Measurements from ENCODE around the gene CFAP73.

Gene CFAP73

DNA sequence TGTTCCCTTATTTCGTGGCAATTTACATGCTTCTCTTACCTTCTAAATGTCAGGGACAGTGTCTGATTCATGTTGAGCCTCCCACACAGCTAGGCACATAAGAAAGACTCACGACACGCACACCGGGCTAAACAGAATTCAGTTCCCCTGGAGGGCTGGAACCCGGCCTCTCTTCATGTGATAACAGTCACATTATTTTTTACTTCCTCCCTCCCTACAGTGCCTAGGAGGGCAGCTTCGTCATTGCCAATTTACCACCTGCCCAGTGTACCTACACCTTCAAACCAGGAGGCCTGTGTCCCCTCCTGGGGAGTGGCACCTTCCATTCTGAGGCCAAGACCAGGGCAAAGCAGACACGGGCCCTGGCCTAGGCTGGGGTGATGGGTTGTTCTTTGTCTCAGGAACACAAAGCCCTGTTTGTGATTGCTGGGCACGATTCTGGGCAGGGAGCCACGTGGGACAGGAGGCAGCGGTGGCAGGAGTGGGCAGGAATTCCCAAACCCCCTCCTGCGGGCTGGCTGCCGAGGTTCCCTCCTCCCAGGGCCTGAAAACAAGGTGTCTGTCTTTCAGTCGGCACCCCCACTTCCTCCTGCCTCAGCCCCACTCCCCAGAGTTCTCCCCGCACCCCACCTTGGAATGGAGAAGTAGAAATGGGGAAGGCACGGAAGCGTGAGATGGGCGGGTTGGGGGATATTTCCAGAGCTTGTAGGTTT, 7.2 kb upstream of the CFAP73 start:
- DNase-seq (ENCODE audit: low spot score): no peak

- DNase-seq (ENCODE audit: low spot score): no peak
These were observed 6.6 kb upstream of the CFAP73 start for GRCh38 chr12:113142886-113143332.

DNA sequence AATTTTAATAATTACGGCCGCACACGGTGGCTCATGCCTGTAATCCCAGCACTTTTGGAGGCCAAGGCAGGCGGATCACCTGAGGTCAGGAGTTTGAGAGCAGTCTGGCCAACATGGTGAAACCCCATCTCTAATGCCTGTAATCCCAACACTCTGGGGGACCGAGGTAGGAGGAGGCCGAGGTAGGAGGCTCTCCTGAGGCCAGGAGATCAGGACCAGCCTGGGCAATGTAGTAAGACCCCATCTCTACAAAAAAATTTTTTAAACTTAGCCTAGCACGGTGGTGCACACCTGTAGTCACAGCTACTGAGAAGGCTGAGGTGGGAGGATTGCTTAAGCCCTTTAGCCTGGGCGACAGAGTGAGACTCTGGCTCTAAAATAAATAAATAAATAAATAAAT, 5.6 kb upstream of the CFAP73 start:
- DNase-seq (ENCODE audit: low spot score): no peak

GRCh38 chr12:113144806-113145205, 4.7 kb upstream of the CFAP73 start:
- no peak for DNase-seq (ENCODE audit: low spot score)

GRCh38 chr12:113145720-113146551, 3.6 kb upstream of the CFAP73 start:
- no peak for DNase-seq (ENCODE audit: low spot score)

GRCh38 chr12:113146999-113147398, 2.5 kb upstream of the CFAP73 start:
- no peak for DNase-seq (ENCODE audit: low spot score)

DNA sequence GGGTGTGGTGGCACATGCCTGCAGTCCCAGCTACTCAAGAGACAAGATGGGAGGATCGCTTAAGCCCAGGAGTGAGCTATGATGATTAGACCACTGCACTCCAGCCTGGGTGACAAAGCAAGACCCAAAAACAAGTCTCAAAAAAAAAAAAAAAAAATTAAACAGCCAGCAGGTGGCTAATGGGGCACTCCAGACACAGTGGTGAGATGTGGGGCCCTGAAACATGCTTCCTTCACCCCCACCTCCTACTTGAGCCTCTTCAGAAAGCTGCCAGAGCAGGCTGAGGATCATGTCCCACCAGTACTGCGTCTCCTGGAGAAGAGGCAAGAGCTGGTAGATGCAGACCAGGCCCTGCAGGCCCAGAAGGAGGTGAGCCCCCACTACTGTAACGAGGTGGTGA, 2.1 kb downstream of the CFAP73 start:
- DNase-seq (ENCODE audit: low spot score): no peak

GRCh38 chr12:113152196-113152834, 2.8 kb downstream of the CFAP73 start:
- DNase-seq (ENCODE audit: low spot score): peak; percentile 40

DNA sequence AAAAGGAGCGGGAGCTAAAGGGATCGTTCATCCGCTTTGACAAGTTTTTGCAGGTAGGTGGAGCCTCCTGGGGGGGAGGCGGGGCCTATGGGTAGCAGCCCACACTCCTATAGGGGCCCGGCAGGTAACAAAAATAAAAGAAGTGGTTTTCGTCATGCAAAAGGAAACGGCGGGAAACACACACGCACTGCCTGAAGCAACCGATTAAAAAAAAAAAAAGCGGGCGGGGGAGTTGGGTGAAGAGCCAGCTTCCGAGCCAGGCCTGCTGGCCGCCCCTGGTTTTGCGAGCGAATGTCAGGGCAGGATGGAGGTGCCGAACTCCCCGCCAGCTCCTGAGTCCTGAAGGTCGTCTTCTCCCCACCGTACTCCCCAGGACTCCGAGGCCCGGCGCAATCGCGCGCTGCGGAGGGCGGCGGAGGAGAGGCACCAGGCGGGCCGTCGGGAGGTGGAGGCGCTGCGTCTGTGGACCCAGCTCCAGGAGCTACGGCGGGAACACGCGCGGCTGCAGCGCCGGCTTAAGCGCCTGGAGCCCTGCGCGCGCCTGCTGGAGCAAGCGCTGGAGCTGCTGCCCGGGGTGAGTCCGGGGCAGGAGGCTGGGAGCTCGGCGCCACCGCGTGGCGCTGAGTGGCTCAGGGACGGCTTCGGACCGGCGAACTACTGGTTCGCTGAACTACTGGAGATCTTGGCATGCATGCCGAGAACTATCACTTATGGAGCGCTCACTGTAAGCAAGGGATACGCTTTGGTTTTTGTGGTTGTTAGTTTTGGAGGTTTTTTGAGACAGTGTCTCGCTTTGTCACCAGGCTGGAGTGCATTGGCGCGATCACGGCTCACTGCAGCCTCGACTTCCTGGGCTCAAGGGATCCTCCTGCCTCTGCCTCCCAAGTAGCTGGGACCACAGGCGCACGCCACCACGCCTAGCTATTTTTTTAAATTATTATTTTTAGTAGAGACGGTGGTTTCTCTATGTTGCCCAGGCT, 3.6 kb downstream of the CFAP73 start:
- DNase-seq (ENCODE audit: low spot score): peak; percentile 88

DNA sequence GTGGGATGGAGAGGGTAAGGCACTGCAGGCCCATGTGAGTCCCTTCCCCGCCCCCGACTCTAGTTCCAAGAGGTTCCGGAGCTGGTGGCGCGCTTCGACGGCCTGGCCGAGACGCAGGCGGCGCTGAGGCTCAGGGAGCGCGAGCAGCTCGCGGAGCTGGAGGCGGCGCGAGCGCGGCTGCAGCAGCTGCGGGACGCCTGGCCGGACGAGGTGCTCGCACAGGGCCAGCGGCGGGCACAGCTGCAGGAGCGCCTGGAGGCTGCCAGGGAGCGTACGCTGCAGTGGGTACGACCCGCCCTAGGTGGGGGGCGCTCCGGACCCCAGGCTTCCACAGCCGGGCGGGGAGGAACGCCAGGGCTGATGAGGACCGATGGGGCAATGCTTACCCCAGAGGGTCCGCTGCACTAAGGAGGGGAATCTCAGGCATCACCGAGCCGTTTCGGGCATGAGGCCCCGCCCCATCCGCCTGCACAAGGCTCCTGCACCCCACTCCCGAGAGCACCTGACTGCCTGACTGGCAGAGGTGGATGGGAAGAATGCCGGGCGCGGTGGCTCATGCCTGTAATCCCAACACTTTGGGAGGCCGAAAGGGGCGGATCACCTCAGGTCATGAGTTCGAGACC, 4.9 kb downstream of the CFAP73 start:
- peak; percentile 62 for DNase-seq (ENCODE audit: low spot score)

GRCh38 chr12:113155060-113155459, 5.5 kb downstream of the CFAP73 start:
- DNase-seq (ENCODE audit: low spot score): no peak

- DNase-seq (ENCODE audit: low spot score): no peak
These were observed 6.1 kb downstream of the CFAP73 start for GRCh38 chr12:113155646-113156045.

- no peak for DNase-seq (ENCODE audit: low spot score)
These were observed 7.8 kb downstream of the CFAP73 start for GRCh38 chr12:113157218-113157859.

GRCh38 chr12:113158439-113159203, 9.1 kb downstream of the CFAP73 start:
- DNase-seq (ENCODE audit: low spot score): no peak

GRCh38 chr12:113159937-113160336, 10.4 kb downstream of the CFAP73 start:
- DNase-seq (ENCODE audit: low spot score): no peak

DNA sequence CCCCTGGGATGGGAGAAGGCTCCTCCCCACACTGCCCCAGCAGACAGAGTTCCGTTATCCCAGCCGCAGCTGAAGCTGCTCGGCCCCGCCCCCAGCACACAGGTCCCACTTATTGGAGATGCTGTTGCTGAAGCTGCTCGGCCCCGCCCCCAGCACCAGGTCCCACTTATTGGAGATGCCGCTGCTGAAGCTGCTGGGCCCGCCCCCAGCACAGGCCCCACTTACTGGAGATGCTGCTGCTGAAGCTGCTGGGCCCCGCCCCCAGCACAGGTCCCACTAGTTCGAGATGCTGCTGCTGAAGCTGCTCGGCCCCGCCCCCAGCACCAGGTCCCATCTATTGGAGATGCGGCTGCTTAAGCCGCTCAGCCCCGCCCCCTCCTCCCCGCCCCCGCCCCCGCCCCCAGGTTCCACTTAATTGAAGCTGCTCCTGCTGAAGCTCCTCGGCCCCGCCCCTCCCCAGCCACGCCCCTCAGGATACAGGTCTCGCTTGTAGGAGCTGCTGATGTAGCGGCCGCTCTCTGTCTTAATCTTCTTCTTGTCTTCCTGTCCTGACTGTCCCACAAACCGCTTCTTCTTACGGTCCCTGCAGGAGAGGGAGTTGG, 12.0 kb downstream of the CFAP73 start:
- DNase-seq (ENCODE audit: low spot score): peak; percentile 94

DNA sequence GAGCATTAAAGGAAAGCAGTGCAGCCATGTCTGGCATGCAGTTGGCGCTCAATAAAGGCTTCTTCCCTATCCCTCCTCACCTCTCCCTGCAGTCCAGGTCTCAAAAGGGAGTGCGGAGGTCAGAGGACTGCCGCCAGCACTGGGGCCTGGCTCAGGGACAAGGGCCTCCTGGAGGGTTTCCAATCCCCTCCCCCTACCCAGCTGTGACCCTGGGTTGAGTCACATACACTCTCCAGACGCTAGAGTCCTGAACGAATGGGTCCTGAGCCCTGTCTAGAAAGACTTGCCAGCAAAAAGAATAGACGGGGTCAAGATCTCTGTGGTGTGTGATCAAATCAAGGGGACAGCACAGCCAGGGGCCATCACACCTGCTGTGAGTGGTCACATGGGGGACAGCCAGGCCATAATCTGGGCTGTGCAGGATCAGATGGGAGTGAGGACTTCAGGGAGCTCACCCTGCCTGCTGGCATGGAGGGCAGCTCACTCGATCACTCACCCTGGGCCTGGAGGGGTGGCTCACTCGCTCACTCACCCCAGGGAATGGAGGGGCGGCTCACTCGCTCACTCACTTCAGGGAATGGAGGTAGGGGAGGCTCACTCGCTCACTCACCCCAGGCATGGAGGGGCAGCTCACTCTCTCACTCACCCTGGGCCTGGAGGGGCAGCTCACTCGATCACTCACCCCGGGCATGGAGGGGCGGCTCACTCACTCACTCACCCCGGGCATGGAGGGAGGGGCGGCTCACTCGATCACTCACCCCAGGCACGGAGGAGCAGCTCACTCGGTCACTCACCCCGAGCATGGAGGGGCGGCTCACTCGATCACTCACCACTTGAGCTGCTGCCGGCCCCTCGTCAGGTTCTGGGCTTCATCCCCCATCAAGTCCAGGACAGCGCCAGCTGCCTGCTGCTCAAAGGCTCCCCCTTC, 12.8 kb downstream of the CFAP73 start:
- peak; percentile 61 for DNase-seq (ENCODE audit: low spot score)

GRCh38 chr12:113163030-113163360, 13.5 kb downstream of the CFAP73 start:
- no peak for DNase-seq (ENCODE audit: low spot score)

GRCh38 chr12:113164014-113164413, 14.5 kb downstream of the CFAP73 start:
- no peak for DNase-seq (ENCODE audit: low spot score)

All from iPS-NIHi11 (cell line).